Activated CD8-positive, alpha-beta memory T cell treated with anti-CD3 and anti-CD28 coated beads for 1 hour (primary cell): Measurements from ENCODE around the gene IGFBP6.

Experiments used
- DNase-seq, 2 donors: peaks; one replicate each; pipeline ENCODE4 v3.0.0-alpha.2; 2020; ENCODE audit warnings: low read depth in 1 of 2; ENCODE audit errors: extremely low read depth in 1 of 2

IGFBP6 gene

GRCh38 chr12:53097564-53098353 lies at the start of gene IGFBP6:
Gene IGFBP6 (plus strand): TSS chr12:53097667. CDS start chr12:53097718, 51 bp downstream.
- peak in 1 of 2 donors; percentile 28 for DNase-seq

- no peak for DNase-seq
These were observed 49.3 kb upstream of the IGFBP6 start for GRCh38 chr12:53048033-53048779.

- no peak for DNase-seq
These were observed 48.6 kb upstream of the IGFBP6 start for GRCh38 chr12:53048780-53049401.

- no peak for DNase-seq
These were observed 47.7 kb upstream of the IGFBP6 start, which contains the start of gene TNS2 for GRCh38 chr12:53049571-53050318. Gene TNS2 (plus strand): TSS chr12:53050065. CDS start chr12:53050186, 121 bp downstream.

GRCh38 chr12:53050426-53051057 lies 46.9 kb upstream of the IGFBP6 start:
- DNase-seq, result no peak

- DNase-seq, result no peak
These were observed 46.2 kb upstream of the IGFBP6 start for GRCh38 chr12:53051058-53051880.

GRCh38 chr12:53051881-53052412 lies 45.5 kb upstream of the IGFBP6 start:
- DNase-seq, result no peak

- no peak for DNase-seq
These were observed 44.8 kb upstream of the IGFBP6 start for GRCh38 chr12:53052419-53053217.

GRCh38 chr12:53053218-53054111 lies 44.0 kb upstream of the IGFBP6 start:
- DNase-seq, result peak; percentile 15 to 36

- peak; percentile 81 to 87 for DNase-seq
These were observed 43.2 kb upstream of the IGFBP6 start for GRCh38 chr12:53054112-53054878.

GRCh38 chr12:53055471-53056266 lies 41.8 kb upstream of the IGFBP6 start:
- no peak for DNase-seq

GRCh38 chr12:53056296-53056695 lies 41.2 kb upstream of the IGFBP6 start:
- DNase-seq, result no peak

GRCh38 chr12:53056901-53057300 lies 40.6 kb upstream of the IGFBP6 start:
- DNase-seq, result no peak

- DNase-seq, result no peak
These were observed 39.5 kb upstream of the IGFBP6 start for GRCh38 chr12:53057816-53058500.
